ENCODE measurements around the gene VAMP2.

VAMP2 gene

GRCh38 chr17:8109661-8110455 lies 52.9 kb downstream of the VAMP2 start:
- TF ChIP-seq, protein P1, sequence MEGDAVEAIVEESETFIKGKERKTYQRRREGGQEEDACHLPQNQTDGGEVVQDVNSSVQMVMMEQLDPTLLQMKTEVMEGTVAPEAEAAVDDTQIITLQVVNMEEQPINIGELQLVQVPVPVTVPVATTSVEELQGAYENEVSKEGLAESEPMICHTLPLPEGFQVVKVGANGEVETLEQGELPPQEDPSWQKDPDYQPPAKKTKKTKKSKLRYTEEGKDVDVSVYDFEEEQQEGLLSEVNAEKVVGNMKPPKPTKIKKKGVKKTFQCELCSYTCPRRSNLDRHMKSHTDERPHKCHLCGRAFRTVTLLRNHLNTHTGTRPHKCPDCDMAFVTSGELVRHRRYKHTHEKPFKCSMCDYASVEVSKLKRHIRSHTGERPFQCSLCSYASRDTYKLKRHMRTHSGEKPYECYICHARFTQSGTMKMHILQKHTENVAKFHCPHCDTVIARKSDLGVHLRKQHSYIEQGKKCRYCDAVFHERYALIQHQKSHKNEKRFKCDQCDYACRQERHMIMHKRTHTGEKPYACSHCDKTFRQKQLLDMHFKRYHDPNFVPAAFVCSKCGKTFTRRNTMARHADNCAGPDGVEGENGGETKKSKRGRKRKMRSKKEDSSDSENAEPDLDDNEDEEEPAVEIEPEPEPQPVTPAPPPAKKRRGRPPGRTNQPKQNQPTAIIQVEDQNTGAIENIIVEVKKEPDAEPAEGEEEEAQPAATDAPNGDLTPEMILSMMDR (IDR thresholded peaks at IDR 0.05; ENCODE audit: low read depth, low read length): peak; percentile 51
- H3K4me3 ChIP-seq (ENCODE audit: low read depth, low read length): no peak overlapping the region

Measured in WI38 (cell line).